Measurements from ENCODE around the gene DYNLT1.

Gene DYNLT1

GRCh38 chr6:158648682-158649131, 4.2 kb upstream of the DYNLT1 start:
- TF ChIP-seq EZH2phosphoT487 (IDR thresholded peaks at IDR 0.05; ENCODE audit: borderline replicate concordance) = no peak
- TF ChIP-seq CTCF (conservative IDR thresholded peaks at IDR 0.05; ENCODE audit: low read length) = no peak
- peaks cover 16% of the 10 kb centered on the region for H3K4me1 ChIP-seq (ENCODE audit: insufficient read depth, low read length, poor library complexity, severe bottlenecking)
- H3K4me2 ChIP-seq (ENCODE audit: low read depth, low read length, poor library complexity, severe bottlenecking) = no peak overlapping the region
- no peaks in the 10 kb centered on the region for H3K36me3 ChIP-seq (ENCODE audit: insufficient read depth, low read length)
- H3K79me2 ChIP-seq (ENCODE audit: insufficient read depth, low read length) = no peaks in the 10 kb centered on the region
- H2AFZ ChIP-seq (ENCODE audit: low read length) = no peak overlapping the region
- H3K9ac ChIP-seq (ENCODE audit: low read depth, low read length, poor library complexity, severe bottlenecking) = no peak overlapping the region
- no peaks in the 10 kb centered on the region for H3F3A ChIP-seq (ENCODE audit: low read depth)
- peaks cover 75% of the 10 kb centered on the region for H3K27me3 ChIP-seq (ENCODE audit: insufficient read depth, low read length, poor library complexity, severe bottlenecking)
- H4K20me1 ChIP-seq (ENCODE audit: insufficient read depth, low read length, poor library complexity, severe bottlenecking) = no peaks in the 10 kb centered on the region
- no peaks in the 10 kb centered on the region for H3K9me3 ChIP-seq (ENCODE audit: insufficient read depth, low read depth, low read length)
- H3K4me3 ChIP-seq (ENCODE audit: low read length, poor library complexity, severe bottlenecking) = no peak overlapping the region
- no peaks in the 10 kb centered on the region for H3K9me2 ChIP-seq (replicated peaks; ENCODE audit: low read depth, low read length)

- H3F3A ChIP-seq (ENCODE audit: low read depth) = no peaks in the 10 kb centered on the region
- no peaks in the 10 kb centered on the region for H3K9me3 ChIP-seq (ENCODE audit: insufficient read depth, low read depth, low read length)
- peaks cover 14% of the 10 kb centered on the region for H3K4me1 ChIP-seq (ENCODE audit: insufficient read depth, low read length, poor library complexity, severe bottlenecking)
- no peaks in the 10 kb centered on the region for H3K79me2 ChIP-seq (ENCODE audit: insufficient read depth, low read length)
- TF ChIP-seq EZH2phosphoT487 (IDR thresholded peaks at IDR 0.05; ENCODE audit: borderline replicate concordance) (no peak), CTCF (conservative IDR thresholded peaks at IDR 0.05; ENCODE audit: low read length) (no peak)
- H4K20me1 ChIP-seq (ENCODE audit: insufficient read depth, low read length, poor library complexity, severe bottlenecking) = no peaks in the 10 kb centered on the region
- H2AFZ ChIP-seq (ENCODE audit: low read length) = no peak overlapping the region
- H3K27me3 ChIP-seq (ENCODE audit: insufficient read depth, low read length, poor library complexity, severe bottlenecking) = peaks cover 79% of the 10 kb centered on the region
- no peaks in the 10 kb centered on the region for H3K9me2 ChIP-seq (replicated peaks; ENCODE audit: low read depth, low read length)
- no peaks in the 10 kb centered on the region for H3K36me3 ChIP-seq (ENCODE audit: insufficient read depth, low read length)
- no peak overlapping the region for H3K4me3 ChIP-seq (ENCODE audit: low read length, poor library complexity, severe bottlenecking)
- H3K4me2 ChIP-seq (ENCODE audit: low read depth, low read length, poor library complexity, severe bottlenecking) = no peak overlapping the region
- no peak overlapping the region for H3K9ac ChIP-seq (ENCODE audit: low read depth, low read length, poor library complexity, severe bottlenecking)
Observed at GRCh38 chr6:158647501-158647900, 3.0 kb upstream of the DYNLT1 start.

- Histone ChIP-seq H2AFZ (ENCODE audit: low read length) (no peak overlapping the region), H3K36me3 (ENCODE audit: insufficient read depth, low read length) (no peaks in the 10 kb centered on the region), H3K4me3 (ENCODE audit: low read length, poor library complexity, severe bottlenecking) (no peak overlapping the region), H3K9me2 (replicated peaks; ENCODE audit: low read depth, low read length) (no peaks in the 10 kb centered on the region), H3K9me3 (ENCODE audit: insufficient read depth, low read depth, low read length) (no peaks in the 10 kb centered on the region), H3K9ac (ENCODE audit: low read depth, low read length, poor library complexity, severe bottlenecking) (no peak overlapping the region), H3K79me2 (ENCODE audit: insufficient read depth, low read length) (no peaks in the 10 kb centered on the region), H3K27me3 (ENCODE audit: insufficient read depth, low read length, poor library complexity, severe bottlenecking) (peaks cover 90% of the 10 kb centered on the region), H3K4me1 (ENCODE audit: insufficient read depth, low read length, poor library complexity, severe bottlenecking) (peaks cover 14% of the 10 kb centered on the region), H3F3A (ENCODE audit: low read depth) (no peaks in the 10 kb centered on the region), H3K4me2 (ENCODE audit: low read depth, low read length, poor library complexity, severe bottlenecking) (no peak overlapping the region), H4K20me1 (ENCODE audit: insufficient read depth, low read length, poor library complexity, severe bottlenecking) (no peaks in the 10 kb centered on the region)
- TF ChIP-seq EZH2phosphoT487 (IDR thresholded peaks at IDR 0.05; ENCODE audit: borderline replicate concordance) (no peak), CTCF (conservative IDR thresholded peaks at IDR 0.05; ENCODE audit: low read length) (no peak)
Observed at GRCh38 chr6:158646023-158646910, 1.7 kb upstream of the DYNLT1 start.

All from Loucy (cell line).